SK-N-SH (cell line): ENCODE data around the gene TOX2. TPM values are rescaled to one million over a fixed set of nuclear protein-coding genes. Genes with fewer than 3 reads are reported as not detected.
A peak's percentile ranks its signal among the peaks of the same experiment; 100 is the strongest.

Source experiments
- CTCF ChIA-PET: fragments of 300-600, 350-600 bp; formaldehyde crosslinking; extraction: SDS; loops from one replicate; lab custom pipeline; 2021; lab: Yijun Ruan, JAX
- POLR2A ChIA-PET: fragments of 350-600 bp; sonication (Branson Sonifier 250); formaldehyde crosslinking; extraction: SDS; loops from one replicate; lab custom pipeline; 2020; ENCODE audit warnings: antibody characterized with exemption, inconsistent platforms; lab: Yijun Ruan, JAX
- DNase-seq: peaks from one replicate; pipeline ENCODE4 v3.0.0; 2012
- H2AFZ ChIP-seq: fragments of 200-600 bp; sonication (generic); 2 replicates; pipeline ENCODE4 v1.8.1; 2016; ENCODE audit warnings: antibody characterized with exemption, mild to moderate bottlenecking, low read depth
- H3F3A ChIP-seq: fragments of 200-600 bp; sonication (generic); replicated peaks from 2 replicates; pipeline ENCODE3; 2016; ENCODE audit warnings: antibody characterized with exemption, mild to moderate bottlenecking; ENCODE audit not compliant: insufficient read depth
- H3K27ac ChIP-seq, 2 experiments: fragments of 200-500 bp in 1 of 2; fragments of 200-600 bp in 1 of 2; sonication (Bioruptor generic) in 1 of 2; sonication (generic), shearing (Covaris generic) in 1 of 2; 2 replicates each; pipeline versions ENCODE4 v1.5.1 to v1.6.1; 2014 to 2016; ENCODE audit warnings: low read depth in 2 of 2, inconsistent platforms in 1 of 2, low read length in 1 of 2, mild to moderate bottlenecking in 1 of 2, mixed read lengths in 1 of 2
- H3K27me3 ChIP-seq: fragments of 200-600 bp; sonication (generic), shearing (Covaris generic); 2 replicates; pipeline ENCODE4 v1.6.1; 2016; ENCODE audit warnings: mixed run types; ENCODE audit not compliant: insufficient read depth
- H3K36me3 ChIP-seq, 2 experiments: fragments of 200-500 bp in 1 of 2; fragments of 200-600 bp in 1 of 2; sonication (Bioruptor generic) in 1 of 2; sonication (generic) in 1 of 2; replicated peaks in 1 of 2; 2 replicates each; pipeline versions ENCODE3 to v1.5.1; 2014 to 2016; ENCODE audit warnings: low read length in 1 of 2, mild to moderate bottlenecking in 1 of 2; ENCODE audit not compliant: insufficient read depth in 2 of 2, control insufficient read depth in 1 of 2
- H3K4me1 ChIP-seq, 2 experiments: fragments of 200-500 bp in 1 of 2; fragments of 200-600 bp in 1 of 2; sonication (Bioruptor generic) in 1 of 2; sonication (generic), shearing (Covaris generic) in 1 of 2; 2 replicates each; pipeline versions ENCODE4 v1.5.1 to v1.6.1; 2014 to 2016; ENCODE audit warnings: low read depth in 1 of 2, low read length in 1 of 2, mixed run types in 1 of 2; ENCODE audit not compliant: insufficient read depth in 2 of 2, control insufficient read depth in 1 of 2
- H3K4me2 ChIP-seq: fragments of 200-600 bp; sonication (generic), shearing (Covaris generic); 2 replicates; pipeline ENCODE4 v1.6.1; 2017; ENCODE audit warnings: mixed run types
- H3K4me3 ChIP-seq, 2 experiments: fragments of 200-500 bp in 1 of 2; fragments of 200-600 bp in 1 of 2; sonication (Bioruptor generic) in 1 of 2; sonication (generic), shearing (Covaris generic) in 1 of 2; 2 replicates each; pipeline versions ENCODE4 v1.5.1 to v1.8.1; 2014 to 2016; ENCODE audit warnings: low read depth in 2 of 2, inconsistent platforms in 1 of 2, low read length in 1 of 2, mild to moderate bottlenecking in 1 of 2, mixed read lengths in 1 of 2, moderate library complexity in 1 of 2
- H3K79me2 ChIP-seq: fragments of 200-600 bp; sonication (generic); 2 replicates; pipeline ENCODE4 v1.8.1; 2017; ENCODE audit warnings: mild to moderate bottlenecking; ENCODE audit not compliant: insufficient read depth
- H3K9ac ChIP-seq: fragments of 200-600 bp; sonication (generic); 2 replicates; pipeline ENCODE4 v1.6.1; 2017; ENCODE audit warnings: mixed run types
- H3K9me2 ChIP-seq: fragments of 200-600 bp; sonication (generic); 2 replicates; pipeline ENCODE4 v1.6.1; 2017; ENCODE audit warnings: mixed run types
- H3K9me3 ChIP-seq: fragments of 200-600 bp; sonication (generic); 2 replicates; pipeline ENCODE4 v1.6.1; 2017; ENCODE audit warnings: mixed run types, mild to moderate bottlenecking, moderate library complexity
- H4K20me1 ChIP-seq: fragments of 200-600 bp; sonication (generic); 2 replicates; pipeline ENCODE4 v1.6.1; 2017; ENCODE audit warnings: mild to moderate bottlenecking, mixed run types; ENCODE audit not compliant: insufficient read depth
- EZH2phosphoT487 ChIP-seq: fragments of 200-600 bp; sonication (generic); IDR thresholded peaks from 2 replicates; pipeline ENCODE4 v1.6.1; 2017; ENCODE audit warnings: low read depth, mixed run types, mild to moderate bottlenecking, antibody characterized with exemption, moderate library complexity, borderline replicate concordance
- FOXJ3 ChIP-seq: sonication (generic); formaldehyde crosslinking; IDR thresholded peaks from 2 replicates; pipeline ENCODE4 v1.5.1; 2020; ENCODE audit warnings: mild to moderate bottlenecking, missing genetic modification reagents
- GABPA ChIP-seq: IDR thresholded peaks from 2 replicates; pipeline ENCODE4 v1.4.0; 2012; ENCODE audit warnings: low read depth, mild to moderate bottlenecking
- GATA2 ChIP-seq: sonication (generic); formaldehyde crosslinking; IDR thresholded peaks from 2 replicates; pipeline ENCODE4 v1.5.0; 2020; ENCODE audit warnings: mild to moderate bottlenecking, missing genetic modification reagents
- NFIC ChIP-seq: IDR thresholded peaks from 2 replicates; pipeline ENCODE4 v1.4.0; 2012; ENCODE audit warnings: borderline replicate concordance
- RAD21 ChIP-seq: IDR thresholded peaks from 2 replicates; pipeline ENCODE4 v1.6.1; 2012; ENCODE audit warnings: mild to moderate bottlenecking, low read length
- SMC3 ChIP-seq: IDR thresholded peaks from 2 replicates; pipeline ENCODE4 v1.6.1; 2012; ENCODE audit warnings: low read depth, low read length, improper control_type of control experiment
- TCF12 ChIP-seq: IDR thresholded peaks from 2 replicates; pipeline ENCODE4 v1.4.0; 2012
- YY1 ChIP-seq: IDR thresholded peaks from 2 replicates; pipeline ENCODE4 v1.4.0; 2012; ENCODE audit warnings: low read depth, mild to moderate bottlenecking
- WGBS: methylation state at CpG from one replicate; pipeline ENCODE4 v1.1.6; 2017; ENCODE audit warnings: low lambda C conversion rate; 5-methylcytosine and 5-hydroxymethylcytosine counted together
- polyA plus RNA-seq, 3 experiments: library from polyadenylated mRNA; depleted of rRNA; stranded (reverse); fragments of >200 nt; gene quantifications; 2 replicates each; pipeline ENCODE4 v1.2.3, GENCODE V29; 2012
- TF ChIP-seq, protein P1 (sequence below): IDR thresholded peaks from 2 replicates; pipeline ENCODE4 v1.4.0; 2012; ENCODE audit warnings: low read depth, borderline replicate concordance
- TF ChIP-seq, protein P2 (sequence below): fragments of 150-350 bp; IDR thresholded peaks from 2 replicates; pipeline ENCODE4 v1.6.1; 2017; ENCODE audit warnings: antibody characterized with exemption, low read length, low read depth, borderline replicate concordance
- TF ChIP-seq, protein P3 (sequence below): IDR thresholded peaks from 2 replicates; pipeline ENCODE4 v1.6.1; 2012; ENCODE audit warnings: mild to moderate bottlenecking, low read depth, low read length, moderate library complexity
- TF ChIP-seq, protein P4 (sequence below): IDR thresholded peaks from 2 replicates; pipeline ENCODE4 v1.4.0; 2012; ENCODE audit warnings: low read depth, borderline replicate concordance

The TOX2 gene
- polyA plus RNA-seq, 1 of the 3 experiments (the other 2 are of a cell fraction), result 15.4 TPM

DNA sequence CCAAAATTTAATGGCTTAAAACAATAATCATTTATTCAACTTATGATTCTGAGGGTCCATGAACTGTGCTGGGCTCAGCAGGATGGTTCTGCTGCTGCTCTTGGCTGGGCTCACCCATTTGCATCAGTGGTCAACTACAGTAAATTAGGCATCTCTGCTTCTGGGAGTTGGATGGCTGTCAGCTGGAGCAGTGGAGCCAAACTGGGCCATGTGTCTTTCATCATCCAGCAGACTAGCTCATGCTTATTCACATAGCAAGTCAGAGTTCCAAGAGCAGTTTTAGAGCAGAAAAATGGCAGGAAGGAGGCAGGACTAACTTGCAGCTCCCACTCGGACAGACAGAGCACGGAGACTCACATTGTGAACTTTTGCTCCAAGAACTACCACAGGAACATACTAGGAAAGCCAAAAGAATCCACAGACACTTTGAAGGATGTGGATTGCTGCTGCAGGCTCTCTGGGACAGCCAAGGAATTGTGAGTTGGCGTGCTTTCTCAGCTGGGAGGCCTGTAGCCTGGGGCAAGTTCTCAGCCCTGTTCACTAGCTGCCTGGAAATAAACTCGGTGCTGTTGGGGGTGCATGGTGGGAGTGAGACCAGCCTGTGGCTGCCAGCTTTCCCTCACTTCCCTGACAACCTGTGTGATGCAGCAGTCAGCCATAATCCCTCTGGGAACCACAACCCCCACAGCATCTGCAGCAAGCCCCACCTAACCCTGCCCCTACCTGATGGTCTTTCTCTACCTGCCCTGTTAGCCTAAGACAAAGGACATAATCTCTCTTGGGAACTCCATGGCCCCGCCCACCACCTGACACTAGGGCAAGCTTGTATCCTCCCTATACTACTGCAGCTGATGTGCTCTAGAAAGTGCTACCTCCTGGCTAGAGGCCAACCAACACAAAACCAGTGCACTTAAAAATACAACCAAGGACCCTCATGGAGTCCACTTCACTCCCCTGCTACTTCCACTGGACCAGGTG lies 143.3 kb downstream of the TOX2 start:
- H3K79me2 ChIP-seq, result no peaks in the 10 kb centered on the region
- DNase-seq, result no peak
- H3K4me1 ChIP-seq, result peaks cover 0 to 5% of the 10 kb centered on the region in 2 experiments; a peak in 1 of 4 replicates
- TF ChIP-seq YY1 (no peak), GABPA (no peak), FOXJ3 (CRISPR knock-in tag) (no peak), TCF12 (peak; percentile 11; the same call in 1 of the 2 replicates), NFIC (no peak), SMC3 (no peak)
- H3K9me3 ChIP-seq, result no peaks in the 10 kb centered on the region
- ChIA-PET CTCF (interaction anchor here (1.1 to 3.8 kb wide), 6 partner anchors 12 to 42 kb away, joined by 3 to 67 read pairs (median 10); no protein-coding TSS in a partner anchor), POLR2A (interaction anchor here (1.3 kb wide), 1 partner anchor 11 kb away, joined by 3 read pairs; no protein-coding TSS in a partner anchor)
- no peak overlapping the region for H2AFZ ChIP-seq
- no peaks in the 10 kb centered on the region for H3K27me3 ChIP-seq
- H4K20me1 ChIP-seq, result no peaks in the 10 kb centered on the region
- H3K9me2 ChIP-seq, result no peaks in the 10 kb centered on the region
- no peaks in the 10 kb centered on the region for H3F3A ChIP-seq
- no peak overlapping the region for H3K4me2 ChIP-seq
- H3K9ac ChIP-seq, result no peak overlapping the region
- 68% methylated on average over 4 of the region's 5 CpGs for WGBS
- peaks cover 0 to 4% of the 10 kb centered on the region in 2 experiments for H3K36me3 ChIP-seq
- no peak overlapping the region for H3K27ac ChIP-seq
- no peak overlapping the region; a peak in 1 of 4 replicates for H3K4me3 ChIP-seq

DNA sequence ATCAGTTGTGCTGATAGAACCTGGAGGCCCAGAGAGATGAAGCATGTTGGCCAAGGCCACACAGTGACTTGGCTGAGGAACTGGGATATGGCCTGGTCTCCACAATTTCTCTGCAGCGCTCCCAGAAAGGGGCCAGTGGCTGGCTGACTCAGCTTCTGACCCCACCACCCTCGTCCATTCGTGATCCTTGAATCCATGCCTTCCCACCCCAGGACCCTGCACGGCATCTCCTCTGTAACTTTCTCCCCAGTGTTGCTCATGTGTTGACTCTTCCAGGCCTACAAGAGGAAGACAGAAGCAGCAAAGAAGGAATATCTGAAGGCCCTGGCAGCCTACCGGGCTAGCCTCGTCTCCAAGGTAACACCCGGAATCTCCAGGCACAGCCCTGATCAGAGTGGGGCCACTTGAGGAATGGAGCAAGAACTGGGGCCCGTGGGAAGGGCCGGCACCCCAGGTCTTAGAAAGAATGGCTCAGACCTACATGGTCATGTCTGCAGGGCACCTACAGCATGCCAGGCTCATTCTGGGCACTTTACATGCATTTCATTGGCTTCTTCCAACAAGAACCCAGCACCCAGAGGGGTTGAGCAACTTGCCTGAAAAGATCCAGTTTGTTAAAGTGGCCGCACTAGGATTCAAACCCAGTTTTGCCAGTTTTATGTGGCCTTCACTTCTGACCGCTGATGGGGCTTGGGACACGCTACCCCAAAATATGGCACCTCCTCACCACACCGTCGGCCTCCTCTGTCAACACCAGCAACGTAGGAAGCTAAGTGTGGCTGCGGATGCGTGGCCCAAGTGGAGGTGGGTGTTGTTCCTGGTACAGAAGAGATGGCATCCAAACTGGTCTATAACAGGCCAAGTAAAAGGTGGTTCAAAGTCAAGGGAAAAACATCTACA lies 150.1 kb downstream of the TOX2 start:
- Histone ChIP-seq H3K27me3 (no peaks in the 10 kb centered on the region), H3K4me3 (no peak overlapping the region), H3K27ac (no peak overlapping the region), H3K4me2 (no peak overlapping the region), H3K9ac (no peak overlapping the region), H3K36me3 (no peaks in the 10 kb centered on the region), H3K9me2 (no peaks in the 10 kb centered on the region), H3K9me3 (no peaks in the 10 kb centered on the region), H3K4me1 (peaks cover 0 to 3% of the 10 kb centered on the region in 2 experiments; a peak in 1 of 4 replicates), H4K20me1 (no peaks in the 10 kb centered on the region), H3F3A (no peaks in the 10 kb centered on the region), H3K79me2 (no peaks in the 10 kb centered on the region), H2AFZ (no peak overlapping the region)
- 92% methylated on average over 17 of the region's 17 CpGs for WGBS
- ChIA-PET POLR2A (no interaction called here), CTCF (interaction anchor here (0.9 to 1.0 kb wide), 2 partner anchors 8 to 10 kb away, joined by 3 to 4 read pairs; no protein-coding TSS in a partner anchor)
- no peak for DNase-seq
- TF ChIP-seq, protein P1, sequence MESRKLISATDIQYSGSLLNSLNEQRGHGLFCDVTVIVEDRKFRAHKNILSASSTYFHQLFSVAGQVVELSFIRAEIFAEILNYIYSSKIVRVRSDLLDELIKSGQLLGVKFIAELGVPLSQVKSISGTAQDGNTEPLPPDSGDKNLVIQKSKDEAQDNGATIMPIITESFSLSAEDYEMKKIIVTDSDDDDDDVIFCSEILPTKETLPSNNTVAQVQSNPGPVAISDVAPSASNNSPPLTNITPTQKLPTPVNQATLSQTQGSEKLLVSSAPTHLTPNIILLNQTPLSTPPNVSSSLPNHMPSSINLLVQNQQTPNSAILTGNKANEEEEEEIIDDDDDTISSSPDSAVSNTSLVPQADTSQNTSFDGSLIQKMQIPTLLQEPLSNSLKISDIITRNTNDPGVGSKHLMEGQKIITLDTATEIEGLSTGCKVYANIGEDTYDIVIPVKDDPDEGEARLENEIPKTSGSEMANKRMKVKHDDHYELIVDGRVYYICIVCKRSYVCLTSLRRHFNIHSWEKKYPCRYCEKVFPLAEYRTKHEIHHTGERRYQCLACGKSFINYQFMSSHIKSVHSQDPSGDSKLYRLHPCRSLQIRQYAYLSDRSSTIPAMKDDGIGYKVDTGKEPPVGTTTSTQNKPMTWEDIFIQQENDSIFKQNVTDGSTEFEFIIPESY, result no peak
- TF ChIP-seq RAD21 (no peak), EZH2phosphoT487 (no peak), GABPA (no peak), GATA2 (no peak)
- TF ChIP-seq, protein P2, sequence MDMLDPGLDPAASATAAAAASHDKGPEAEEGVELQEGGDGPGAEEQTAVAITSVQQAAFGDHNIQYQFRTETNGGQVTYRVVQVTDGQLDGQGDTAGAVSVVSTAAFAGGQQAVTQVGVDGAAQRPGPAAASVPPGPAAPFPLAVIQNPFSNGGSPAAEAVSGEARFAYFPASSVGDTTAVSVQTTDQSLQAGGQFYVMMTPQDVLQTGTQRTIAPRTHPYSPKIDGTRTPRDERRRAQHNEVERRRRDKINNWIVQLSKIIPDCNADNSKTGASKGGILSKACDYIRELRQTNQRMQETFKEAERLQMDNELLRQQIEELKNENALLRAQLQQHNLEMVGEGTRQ, result no peak
- TF ChIP-seq, protein P3, sequence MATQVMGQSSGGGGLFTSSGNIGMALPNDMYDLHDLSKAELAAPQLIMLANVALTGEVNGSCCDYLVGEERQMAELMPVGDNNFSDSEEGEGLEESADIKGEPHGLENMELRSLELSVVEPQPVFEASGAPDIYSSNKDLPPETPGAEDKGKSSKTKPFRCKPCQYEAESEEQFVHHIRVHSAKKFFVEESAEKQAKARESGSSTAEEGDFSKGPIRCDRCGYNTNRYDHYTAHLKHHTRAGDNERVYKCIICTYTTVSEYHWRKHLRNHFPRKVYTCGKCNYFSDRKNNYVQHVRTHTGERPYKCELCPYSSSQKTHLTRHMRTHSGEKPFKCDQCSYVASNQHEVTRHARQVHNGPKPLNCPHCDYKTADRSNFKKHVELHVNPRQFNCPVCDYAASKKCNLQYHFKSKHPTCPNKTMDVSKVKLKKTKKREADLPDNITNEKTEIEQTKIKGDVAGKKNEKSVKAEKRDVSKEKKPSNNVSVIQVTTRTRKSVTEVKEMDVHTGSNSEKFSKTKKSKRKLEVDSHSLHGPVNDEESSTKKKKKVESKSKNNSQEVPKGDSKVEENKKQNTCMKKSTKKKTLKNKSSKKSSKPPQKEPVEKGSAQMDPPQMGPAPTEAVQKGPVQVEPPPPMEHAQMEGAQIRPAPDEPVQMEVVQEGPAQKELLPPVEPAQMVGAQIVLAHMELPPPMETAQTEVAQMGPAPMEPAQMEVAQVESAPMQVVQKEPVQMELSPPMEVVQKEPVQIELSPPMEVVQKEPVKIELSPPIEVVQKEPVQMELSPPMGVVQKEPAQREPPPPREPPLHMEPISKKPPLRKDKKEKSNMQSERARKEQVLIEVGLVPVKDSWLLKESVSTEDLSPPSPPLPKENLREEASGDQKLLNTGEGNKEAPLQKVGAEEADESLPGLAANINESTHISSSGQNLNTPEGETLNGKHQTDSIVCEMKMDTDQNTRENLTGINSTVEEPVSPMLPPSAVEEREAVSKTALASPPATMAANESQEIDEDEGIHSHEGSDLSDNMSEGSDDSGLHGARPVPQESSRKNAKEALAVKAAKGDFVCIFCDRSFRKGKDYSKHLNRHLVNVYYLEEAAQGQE, result no peak
- TF ChIP-seq, protein P4, sequence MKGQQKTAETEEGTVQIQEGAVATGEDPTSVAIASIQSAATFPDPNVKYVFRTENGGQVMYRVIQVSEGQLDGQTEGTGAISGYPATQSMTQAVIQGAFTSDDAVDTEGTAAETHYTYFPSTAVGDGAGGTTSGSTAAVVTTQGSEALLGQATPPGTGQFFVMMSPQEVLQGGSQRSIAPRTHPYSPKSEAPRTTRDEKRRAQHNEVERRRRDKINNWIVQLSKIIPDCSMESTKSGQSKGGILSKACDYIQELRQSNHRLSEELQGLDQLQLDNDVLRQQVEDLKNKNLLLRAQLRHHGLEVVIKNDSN, result no peak
